Parathyroid adenoma (tissue), 2 donors: ENCODE measurements around the gene EPHA1.
"Not testable (repeated sequence)": the region's sequence is repeated elsewhere in the genome, so short reads cannot be mapped to it uniquely, and the experiment has no call there.

Experiments
- H2AFZ ChIP-seq: fragments of 300-600 bp; sonication (generic); one replicate; pipeline ENCODE4 v1.7.0; 2017; ENCODE audit warnings: antibody characterized with exemption, mild to moderate bottlenecking
- H3K27ac ChIP-seq: fragments of 300-600 bp; sonication (generic); one replicate; pipeline ENCODE4 v1.7.0; 2017
- H3K27me3 ChIP-seq: fragments of 300-600 bp; sonication (generic); one replicate; pipeline ENCODE4 v1.7.0; 2017; ENCODE audit warnings: low read length; ENCODE audit not compliant: control insufficient read depth, insufficient read depth
- H3K36me3 ChIP-seq: fragments of 300-600 bp; sonication (generic); one replicate; pipeline ENCODE4 v1.7.0; 2017; ENCODE audit warnings: low read length; ENCODE audit not compliant: control insufficient read depth, insufficient read depth
- H3K4me1 ChIP-seq: fragments of 300-600 bp; sonication (generic); one replicate; pipeline ENCODE4 v1.7.0; 2017; ENCODE audit warnings: control low read depth
- H3K4me2 ChIP-seq: fragments of 300-600 bp; sonication (generic); one replicate; pipeline ENCODE4 v1.7.0; 2017; ENCODE audit warnings: low read length
- H3K4me3 ChIP-seq: fragments of 300-600 bp; sonication (generic); one replicate; pipeline ENCODE4 v1.7.0; 2017; ENCODE audit warnings: low read depth, low read length
- H3K79me2 ChIP-seq: fragments of 300-600 bp; sonication (generic); one replicate; pipeline ENCODE4 v1.7.0; 2017; ENCODE audit warnings: control low read depth
- H3K9ac ChIP-seq: fragments of 300-600 bp; sonication (generic); one replicate; pipeline ENCODE4 v1.7.0; 2017; ENCODE audit warnings: mild to moderate bottlenecking
- H3K9me3 ChIP-seq: fragments of 300-600 bp; sonication (generic); one replicate; pipeline ENCODE4 v1.7.0; 2017; ENCODE audit warnings: low read length; ENCODE audit not compliant: control insufficient read depth
- TF ChIP-seq, protein P1 (sequence below): fragments of 300-600 bp; sonication (generic); IDR thresholded peaks from one replicate; pipeline ENCODE4 v1.7.0; 2017; ENCODE audit warnings: antibody characterized with exemption, mild to moderate bottlenecking
- donor health status: primary hyperparathyroidism.

EPHA1 gene

DNA sequence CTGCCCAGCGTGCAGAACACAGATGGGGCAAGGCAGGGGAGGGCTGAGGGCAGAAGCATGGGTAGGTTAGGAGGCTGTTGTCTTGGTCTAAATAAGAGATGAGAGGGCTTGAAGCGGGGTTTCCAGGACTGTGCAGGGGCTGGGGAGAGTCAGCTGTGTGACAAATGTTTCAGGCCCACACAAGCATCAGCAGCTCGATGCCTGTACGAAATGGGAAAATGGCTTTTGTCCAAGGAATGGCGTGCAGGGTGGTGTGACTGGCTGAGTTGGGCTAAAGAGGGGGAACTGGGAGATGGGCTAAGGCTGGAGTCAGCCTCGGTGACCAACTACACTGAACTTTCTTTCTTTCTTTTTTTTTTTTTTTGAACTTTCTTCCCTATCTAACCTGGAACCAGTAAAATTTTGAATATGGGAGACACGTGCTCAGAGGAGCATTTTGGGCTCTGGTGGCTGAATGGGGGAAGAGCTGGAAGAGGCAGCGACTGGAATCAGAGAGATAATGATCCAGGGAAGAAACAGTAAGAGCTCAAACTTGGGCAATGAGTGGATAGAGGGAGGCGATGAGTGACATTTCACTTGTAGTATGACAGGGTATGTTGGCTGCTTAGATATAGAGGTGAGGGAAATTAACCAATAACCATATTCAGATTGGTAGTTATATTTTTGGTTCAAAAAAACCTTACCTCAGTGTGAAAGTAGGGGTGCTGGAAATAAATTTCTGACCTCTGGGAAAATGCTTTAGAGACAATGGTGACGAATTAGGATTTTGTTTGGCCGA is 10.2 kb upstream of the EPHA1 start:
- peak overlapping the region; percentile 7 for H2AFZ ChIP-seq
- peaks cover 10% of the 10 kb centered on the region for H3K4me1 ChIP-seq

DNA sequence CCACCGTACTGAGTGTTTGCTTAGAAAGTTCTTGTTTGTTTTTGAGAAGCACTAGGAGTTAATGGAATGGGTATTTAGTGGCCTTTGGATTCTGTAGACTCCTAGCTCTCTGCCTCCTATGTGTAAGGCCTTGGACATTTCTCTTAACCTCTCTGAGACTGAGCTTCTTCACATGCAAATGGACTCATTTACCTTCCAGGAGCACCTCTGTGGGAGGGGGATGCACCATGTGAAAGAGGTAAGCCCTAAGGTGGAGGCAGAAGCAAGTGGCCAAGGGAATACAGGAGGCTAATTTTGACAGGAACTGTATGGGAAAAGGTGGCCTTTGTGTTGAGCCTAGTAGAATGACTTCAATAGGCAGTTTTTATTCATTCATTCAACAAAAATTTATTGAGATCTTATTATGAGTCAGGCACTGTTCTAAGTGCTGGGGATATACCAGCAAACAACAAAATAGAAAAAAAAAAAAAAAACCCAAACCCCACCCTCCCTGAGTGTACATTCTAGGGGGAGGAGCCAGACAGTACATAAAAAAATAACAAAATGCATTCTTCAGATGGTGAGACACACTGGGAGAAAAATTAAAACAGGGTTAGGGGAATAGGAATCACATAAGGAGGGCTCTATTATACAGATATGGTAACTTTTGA is 9.2 kb upstream of the EPHA1 start:
- no peak overlapping the region for H3K4me3 ChIP-seq
- H3K27ac ChIP-seq, result no peak overlapping the region
- H3K79me2 ChIP-seq, result no peaks in the 10 kb centered on the region

More for the DNA sequence above, 10.2 kb upstream of the EPHA1 start:
- H3K4me3 ChIP-seq, result no peak overlapping the region
- H3K27ac ChIP-seq, result no peak overlapping the region
- no peaks in the 10 kb centered on the region for H3K9me3 ChIP-seq
- TF ChIP-seq, protein P1, sequence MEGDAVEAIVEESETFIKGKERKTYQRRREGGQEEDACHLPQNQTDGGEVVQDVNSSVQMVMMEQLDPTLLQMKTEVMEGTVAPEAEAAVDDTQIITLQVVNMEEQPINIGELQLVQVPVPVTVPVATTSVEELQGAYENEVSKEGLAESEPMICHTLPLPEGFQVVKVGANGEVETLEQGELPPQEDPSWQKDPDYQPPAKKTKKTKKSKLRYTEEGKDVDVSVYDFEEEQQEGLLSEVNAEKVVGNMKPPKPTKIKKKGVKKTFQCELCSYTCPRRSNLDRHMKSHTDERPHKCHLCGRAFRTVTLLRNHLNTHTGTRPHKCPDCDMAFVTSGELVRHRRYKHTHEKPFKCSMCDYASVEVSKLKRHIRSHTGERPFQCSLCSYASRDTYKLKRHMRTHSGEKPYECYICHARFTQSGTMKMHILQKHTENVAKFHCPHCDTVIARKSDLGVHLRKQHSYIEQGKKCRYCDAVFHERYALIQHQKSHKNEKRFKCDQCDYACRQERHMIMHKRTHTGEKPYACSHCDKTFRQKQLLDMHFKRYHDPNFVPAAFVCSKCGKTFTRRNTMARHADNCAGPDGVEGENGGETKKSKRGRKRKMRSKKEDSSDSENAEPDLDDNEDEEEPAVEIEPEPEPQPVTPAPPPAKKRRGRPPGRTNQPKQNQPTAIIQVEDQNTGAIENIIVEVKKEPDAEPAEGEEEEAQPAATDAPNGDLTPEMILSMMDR, result no peak
- no peaks in the 10 kb centered on the region for H3K79me2 ChIP-seq
- no peak overlapping the region for H3K9ac ChIP-seq
- no peaks in the 10 kb centered on the region for H3K27me3 ChIP-seq
- H3K4me2 ChIP-seq, result no peak overlapping the region
- no peaks in the 10 kb centered on the region for H3K36me3 ChIP-seq

DNA sequence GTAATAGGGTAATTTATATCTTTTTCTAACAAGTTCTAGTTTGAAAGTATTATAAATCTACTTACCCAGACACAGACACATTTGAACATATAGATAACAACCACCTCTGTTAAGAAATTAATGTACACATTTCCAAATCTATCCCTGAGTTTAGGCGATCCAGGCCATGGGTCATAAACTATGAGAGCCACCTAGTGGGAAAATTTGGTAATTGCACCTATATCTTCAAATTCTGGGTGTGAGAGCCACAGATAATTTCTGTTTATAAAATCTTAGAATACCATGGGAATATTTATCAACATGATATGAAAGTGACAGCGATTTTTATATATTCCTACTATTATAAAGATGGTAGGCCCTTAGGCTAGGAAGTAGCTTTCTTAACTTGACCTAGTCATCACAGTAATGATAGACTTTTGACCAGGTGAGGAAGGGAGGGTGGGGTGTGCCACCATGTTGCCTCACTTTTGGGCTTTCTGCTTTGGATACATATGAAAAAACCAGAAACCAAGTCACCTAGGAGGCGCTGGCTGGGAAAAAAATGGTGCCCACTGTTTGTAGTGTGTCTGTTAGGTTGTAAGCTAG is 8.0 kb upstream of the EPHA1 start:
- Histone ChIP-seq H3K27me3 (no peaks in the 10 kb centered on the region), H3K9ac (no peak overlapping the region)
- TF ChIP-seq, protein P1, result peak; percentile 85

More for the DNA sequence above, 9.2 kb upstream of the EPHA1 start:
- Histone ChIP-seq H3K4me2 (no peak overlapping the region), H3K36me3 (no peaks in the 10 kb centered on the region), H2AFZ (no peak overlapping the region), H3K9me3 (no peaks in the 10 kb centered on the region), H3K4me1 (peaks cover 10% of the 10 kb centered on the region), H3K27me3 (no peaks in the 10 kb centered on the region), H3K9ac (no peak overlapping the region)
- TF ChIP-seq, protein P1, result no peak

DNA sequence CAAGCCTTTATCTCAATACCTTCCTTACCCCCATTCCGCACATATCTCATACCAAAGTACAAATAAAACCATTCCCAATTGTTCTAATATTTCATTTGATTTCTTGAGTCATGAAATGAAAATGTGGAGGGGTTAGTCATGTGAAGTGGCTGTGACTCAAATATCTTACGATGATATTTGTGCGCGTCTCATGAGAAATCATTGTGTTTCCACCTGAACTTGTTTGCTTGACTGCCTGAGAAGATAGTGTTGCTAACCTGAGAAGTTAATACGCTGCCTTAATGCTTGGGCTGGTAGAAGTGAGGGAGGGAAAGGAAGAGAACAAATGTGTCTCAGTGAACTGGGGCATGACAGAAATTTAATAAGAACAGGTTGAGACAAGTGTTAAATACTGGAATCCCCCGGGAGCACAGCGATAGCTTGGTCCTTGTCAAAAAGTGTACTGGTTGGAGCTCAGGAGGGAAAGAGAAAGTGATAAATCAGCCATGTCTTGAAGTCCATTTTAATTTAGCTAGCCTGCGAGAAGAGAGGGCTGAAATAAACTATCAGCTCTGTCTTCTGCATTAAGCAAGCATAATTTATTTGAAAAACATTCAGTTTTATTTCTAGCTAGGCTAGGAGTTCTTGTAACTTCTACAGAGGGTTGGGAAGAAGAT is 7.2 kb upstream of the EPHA1 start:
- H3K9ac ChIP-seq, result no peak overlapping the region
- H3K4me2 ChIP-seq, result peak overlapping the region; percentile 13
- TF ChIP-seq, protein P1, result no peak
- no peaks in the 10 kb centered on the region for H3K9me3 ChIP-seq
- no peaks in the 10 kb centered on the region for H3K36me3 ChIP-seq
- H3K4me1 ChIP-seq, result peaks cover 10% of the 10 kb centered on the region
- no peak overlapping the region for H2AFZ ChIP-seq
- no peak overlapping the region for H3K27ac ChIP-seq
- no peaks in the 10 kb centered on the region for H3K27me3 ChIP-seq
- no peak overlapping the region for H3K4me3 ChIP-seq
- H3K79me2 ChIP-seq, result no peaks in the 10 kb centered on the region

More for the DNA sequence above, 8.0 kb upstream of the EPHA1 start:
- Histone ChIP-seq H3K27ac (no peak overlapping the region), H3K4me2 (peak overlapping the region; percentile 13), H3K36me3 (no peaks in the 10 kb centered on the region), H3K9me3 (no peaks in the 10 kb centered on the region), H2AFZ (no peak overlapping the region), H3K4me3 (no peak overlapping the region), H3K4me1 (peaks cover 10% of the 10 kb centered on the region), H3K79me2 (no peaks in the 10 kb centered on the region)

DNA sequence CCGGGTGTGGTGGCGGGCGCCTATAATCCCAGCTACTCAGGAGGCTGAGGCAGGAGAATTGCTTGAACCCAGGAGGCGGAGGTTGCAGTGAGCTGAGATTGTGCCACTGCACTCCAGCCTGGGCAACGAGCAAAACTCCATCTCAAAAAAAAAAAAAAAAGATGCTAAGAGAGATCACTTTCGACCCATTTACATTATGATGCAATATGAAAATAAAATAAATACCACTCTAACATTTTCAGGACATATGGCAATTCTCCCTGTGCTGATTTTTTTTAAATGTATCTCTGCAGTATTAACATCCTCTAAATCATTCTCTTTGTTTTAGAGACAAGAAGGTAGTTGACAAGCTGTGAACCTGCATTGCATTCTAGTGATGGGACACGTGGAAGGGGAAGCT is 6.6 kb upstream of the EPHA1 start:
- not testable (repeated sequence) for H2AFZ ChIP-seq, H3K4me2 ChIP-seq, H3K4me1 ChIP-seq, H3K79me2 ChIP-seq, H3K27ac ChIP-seq, H3K9ac ChIP-seq, H3K4me3 ChIP-seq, H3K36me3 ChIP-seq, H3K27me3 ChIP-seq, H3K9me3 ChIP-seq
